ENCODE measurements around the gene LYZL1.

DNA sequence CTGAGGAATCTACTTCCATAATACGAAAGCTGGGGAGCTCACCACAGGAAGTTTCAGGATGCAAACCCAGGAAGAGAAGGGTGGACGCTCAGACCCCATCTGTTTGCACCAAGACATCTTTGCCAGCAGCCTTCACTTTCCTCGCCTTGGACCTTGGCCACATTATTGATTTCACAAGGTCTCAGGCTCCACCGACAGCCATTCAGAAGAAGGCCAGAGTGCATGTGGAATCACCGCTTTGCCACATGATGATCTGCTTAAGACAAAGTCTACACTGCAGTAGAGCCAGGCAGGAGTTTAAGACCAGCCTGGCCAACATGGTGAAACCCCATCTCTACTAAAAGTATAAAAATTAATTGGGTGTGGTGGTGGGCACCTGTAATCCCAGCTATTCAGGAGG is 60.0 kb downstream of the LYZL1 start:
- no peak for TF ChIP-seq POLR2A (IDR thresholded peaks at IDR 0.05)
- TF ChIP-seq, protein P1, sequence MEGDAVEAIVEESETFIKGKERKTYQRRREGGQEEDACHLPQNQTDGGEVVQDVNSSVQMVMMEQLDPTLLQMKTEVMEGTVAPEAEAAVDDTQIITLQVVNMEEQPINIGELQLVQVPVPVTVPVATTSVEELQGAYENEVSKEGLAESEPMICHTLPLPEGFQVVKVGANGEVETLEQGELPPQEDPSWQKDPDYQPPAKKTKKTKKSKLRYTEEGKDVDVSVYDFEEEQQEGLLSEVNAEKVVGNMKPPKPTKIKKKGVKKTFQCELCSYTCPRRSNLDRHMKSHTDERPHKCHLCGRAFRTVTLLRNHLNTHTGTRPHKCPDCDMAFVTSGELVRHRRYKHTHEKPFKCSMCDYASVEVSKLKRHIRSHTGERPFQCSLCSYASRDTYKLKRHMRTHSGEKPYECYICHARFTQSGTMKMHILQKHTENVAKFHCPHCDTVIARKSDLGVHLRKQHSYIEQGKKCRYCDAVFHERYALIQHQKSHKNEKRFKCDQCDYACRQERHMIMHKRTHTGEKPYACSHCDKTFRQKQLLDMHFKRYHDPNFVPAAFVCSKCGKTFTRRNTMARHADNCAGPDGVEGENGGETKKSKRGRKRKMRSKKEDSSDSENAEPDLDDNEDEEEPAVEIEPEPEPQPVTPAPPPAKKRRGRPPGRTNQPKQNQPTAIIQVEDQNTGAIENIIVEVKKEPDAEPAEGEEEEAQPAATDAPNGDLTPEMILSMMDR (IDR thresholded peaks at IDR 0.05), result no peak

Data from right lobe of liver (tissue), 4 donors.